Mesenchymal stem cell (in vitro differentiated cells and primary cell): ENCODE results near the gene NAT9.

Source experiments
- DNase-seq: peaks from one replicate; pipeline ENCODE4 v3.0.0-alpha.2; 2013
- H2AFZ ChIP-seq: one replicate; pipeline ENCODE4 v1.6.1; 2013; ENCODE audit warnings: low read depth, mild to moderate bottlenecking, control low read depth, inconsistent platforms, low read length, moderate library complexity
- H2AK5ac ChIP-seq: 2 replicates; pipeline ENCODE4 v1.6.1; 2013; ENCODE audit warnings: low read length, moderate library complexity, mild to moderate bottlenecking, inconsistent platforms; ENCODE audit not compliant: severe bottlenecking
- H2BK120ac ChIP-seq: one replicate; pipeline ENCODE4 v1.6.1; 2013; ENCODE audit warnings: low read depth, mild to moderate bottlenecking, inconsistent platforms, low read length, moderate library complexity
- H2BK12ac ChIP-seq, 2 experiments: one replicate each; pipeline ENCODE4 v1.6.1; 2013; ENCODE audit warnings: inconsistent platforms in 2 of 2, low read length in 2 of 2, mild to moderate bottlenecking in 2 of 2, moderate library complexity in 2 of 2, control low read depth in 1 of 2
- H2BK15ac ChIP-seq: one replicate; pipeline ENCODE4 v1.6.1; 2013; ENCODE audit warnings: mild to moderate bottlenecking, low read depth, inconsistent platforms; ENCODE audit not compliant: poor library complexity, severe bottlenecking
- H2BK5ac ChIP-seq: 2 replicates; pipeline ENCODE4 v1.6.1; 2013; ENCODE audit warnings: low read depth, mild to moderate bottlenecking, low read length, control low read depth, inconsistent platforms; ENCODE audit not compliant: poor library complexity, severe bottlenecking
- H3K14ac ChIP-seq, 2 experiments: one replicate each; pipeline ENCODE4 v1.6.1; 2013; ENCODE audit warnings: inconsistent platforms in 2 of 2, low read length in 2 of 2, control low read depth in 1 of 2, mild to moderate bottlenecking in 1 of 2, moderate library complexity in 1 of 2
- H3K18ac ChIP-seq, 2 experiments: one replicate each; pipeline ENCODE4 v1.6.1; 2013; ENCODE audit warnings: inconsistent platforms in 2 of 2, low read length in 2 of 2, control low read depth in 1 of 2, low read depth in 1 of 2, mild to moderate bottlenecking in 1 of 2
- H3K23ac ChIP-seq, 2 experiments: one replicate each; pipeline ENCODE4 v1.6.1; 2013; ENCODE audit warnings: inconsistent platforms in 2 of 2, low read length in 2 of 2, mild to moderate bottlenecking in 2 of 2, moderate library complexity in 2 of 2, control low read depth in 1 of 2
- H3K27ac ChIP-seq: 2 replicates; pipeline ENCODE4 v1.5.1; 2013; ENCODE audit warnings: mild to moderate bottlenecking, moderate library complexity, low read length, control low read depth, inconsistent platforms; ENCODE audit not compliant: poor library complexity, severe bottlenecking
- H3K27me3 ChIP-seq, 2 experiments: 2 replicates each; pipeline versions ENCODE4 v1.6.1 to v1.7.0; 2013; ENCODE audit warnings: low read length in 2 of 2, mild to moderate bottlenecking in 2 of 2, moderate library complexity in 2 of 2, control low read depth in 1 of 2, inconsistent platforms in 1 of 2; ENCODE audit not compliant: control insufficient read depth in 1 of 2, insufficient read depth in 1 of 2
- H3K36me3 ChIP-seq, 2 experiments: 2 replicates each; pipeline versions ENCODE4 v1.6.1 to v1.7.0; 2013; ENCODE audit warnings: low read length in 2 of 2, control low read depth in 1 of 2, inconsistent platforms in 1 of 2, low read depth in 1 of 2, mild to moderate bottlenecking in 1 of 2; ENCODE audit not compliant: insufficient read depth in 2 of 2, control insufficient read depth in 1 of 2
- H3K4ac ChIP-seq, 2 experiments: one replicate each; pipeline ENCODE4 v1.6.1; 2013; ENCODE audit warnings: inconsistent platforms in 2 of 2, low read length in 2 of 2, mild to moderate bottlenecking in 2 of 2, moderate library complexity in 2 of 2, control low read depth in 1 of 2, low read depth in 1 of 2
- H3K4me1 ChIP-seq: 2 replicates; pipeline ENCODE4 v1.6.1; 2013; ENCODE audit warnings: low read depth, low read length, control low read depth; ENCODE audit not compliant: control insufficient read depth, insufficient read depth
- H3K4me2 ChIP-seq: 2 replicates; pipeline ENCODE4 v1.6.1; 2013; ENCODE audit warnings: low read length, mild to moderate bottlenecking, inconsistent platforms; ENCODE audit not compliant: poor library complexity, severe bottlenecking
- H3K4me3 ChIP-seq, 2 experiments: 2 replicates each; pipeline versions ENCODE4 v1.5.1 to v1.7.0; 2013; ENCODE audit warnings: low read length in 2 of 2, mild to moderate bottlenecking in 2 of 2, control low read depth in 1 of 2, low read depth in 1 of 2; ENCODE audit not compliant: insufficient read depth in 1 of 2
- H3K79me1 ChIP-seq: replicated peaks from 2 replicates; pipeline ENCODE4 v1.6.1; 2013; ENCODE audit warnings: mild to moderate bottlenecking, control low read depth, low read length, inconsistent platforms; ENCODE audit not compliant: poor library complexity, severe bottlenecking
- H3K9ac ChIP-seq: 2 replicates; pipeline ENCODE4 v1.7.0; 2013; ENCODE audit warnings: mild to moderate bottlenecking, low read length, moderate library complexity
- H3K9me3 ChIP-seq: 2 replicates; pipeline ENCODE4 v1.7.0; 2013; ENCODE audit warnings: mild to moderate bottlenecking, low read length; ENCODE audit not compliant: control insufficient read depth
- H4K8ac ChIP-seq: one replicate; pipeline ENCODE4 v1.6.1; 2013; ENCODE audit warnings: inconsistent platforms, mild to moderate bottlenecking, low read length, moderate library complexity
- H4K91ac ChIP-seq: one replicate; pipeline ENCODE4 v1.6.1; 2013; ENCODE audit warnings: mild to moderate bottlenecking, low read length, inconsistent platforms
- WGBS: methylation state at CpG from one replicate; pipeline ENCODE4 v1.1.7; 2013; ENCODE audit warnings: mixed read lengths; 5-methylcytosine and 5-hydroxymethylcytosine counted together

Gene NAT9

GRCh38 chr17:74723891-74724290 lies 52.3 kb downstream of the NAT9 start:
- Histone ChIP-seq H3K4ac (no peak overlapping the region), H2AFZ (no peak overlapping the region), H3K9me3 (peaks cover 4% of the 10 kb centered on the region), H3K4me2 (no peak overlapping the region), H3K14ac (no peak overlapping the region), H2BK12ac (no peak overlapping the region), H3K4me3 (no peak overlapping the region), H3K36me3 (no peaks in the 10 kb centered on the region), H3K79me1 (no peaks in the 10 kb centered on the region), H3K18ac (no peak overlapping the region), H3K23ac (no peak overlapping the region), H4K91ac (no peak overlapping the region), H3K4me1 (no peaks in the 10 kb centered on the region), H2BK120ac (no peak overlapping the region), H3K27ac (no peak overlapping the region), H2BK5ac (no peak overlapping the region), H3K27me3 (peaks cover 25 to 34% of the 10 kb centered on the region in 2 experiments), H2BK15ac (no peak overlapping the region), H3K9ac (no peak overlapping the region), H2AK5ac (no peak overlapping the region), H4K8ac (no peak overlapping the region)
- 80% methylated on average over 5 of the region's 5 CpGs for WGBS
- DNase-seq = no peak

- Histone ChIP-seq H4K91ac (no peak overlapping the region), H3K79me1 (no peaks in the 10 kb centered on the region), H4K8ac (no peak overlapping the region), H3K27me3 (peaks cover 25 to 38% of the 10 kb centered on the region in 2 experiments), H3K27ac (no peak overlapping the region), H3K9ac (no peak overlapping the region), H3K4me3 (no peak overlapping the region), H3K18ac (no peak overlapping the region), H3K4ac (no peak overlapping the region), H3K4me1 (no peaks in the 10 kb centered on the region), H3K36me3 (no peaks in the 10 kb centered on the region), H3K14ac (no peak overlapping the region), H3K9me3 (peaks cover 4% of the 10 kb centered on the region), H2BK5ac (no peak overlapping the region), H3K23ac (no peak overlapping the region), H2BK15ac (no peak overlapping the region), H2BK12ac (no peak overlapping the region), H2AK5ac (no peak overlapping the region), H2AFZ (no peak overlapping the region), H2BK120ac (no peak overlapping the region), H3K4me2 (no peak overlapping the region)
- no peak for DNase-seq
- WGBS = 67% methylated on average over 4 of the region's 4 CpGs
These were observed 53.4 kb downstream of the NAT9 start for GRCh38 chr17:74722782-74723181.
